IPS-NIHi11 (cell line): Measurements from ENCODE around the gene MAGI2.

Experiments
- DNase-seq: peaks from one replicate; pipeline ENCODE4 v3.0.0; 2012; ENCODE audit warnings: mixed read lengths, low spot score

MAGI2 gene

DNA sequence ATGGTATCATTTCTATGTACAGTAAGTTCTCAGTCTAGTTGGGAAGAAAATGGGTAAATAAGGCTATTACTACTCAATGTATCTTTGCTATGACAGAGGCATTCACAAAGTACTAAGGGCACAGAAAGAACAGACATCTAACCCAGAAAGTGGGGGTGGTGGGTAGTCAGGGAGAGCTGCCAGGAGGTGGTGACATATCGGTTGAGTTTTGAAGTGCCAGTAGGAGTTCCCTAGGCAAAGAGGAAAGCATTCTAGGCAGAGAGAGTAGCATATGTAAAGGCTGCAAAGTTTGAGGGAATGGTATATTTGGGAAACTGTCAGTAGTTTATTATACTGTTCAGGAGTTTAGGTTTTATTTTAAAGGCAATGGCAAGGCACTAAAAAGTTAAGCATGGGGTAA is 1372.1 kb downstream of the MAGI2 start:
- no peak for DNase-seq

DNA sequence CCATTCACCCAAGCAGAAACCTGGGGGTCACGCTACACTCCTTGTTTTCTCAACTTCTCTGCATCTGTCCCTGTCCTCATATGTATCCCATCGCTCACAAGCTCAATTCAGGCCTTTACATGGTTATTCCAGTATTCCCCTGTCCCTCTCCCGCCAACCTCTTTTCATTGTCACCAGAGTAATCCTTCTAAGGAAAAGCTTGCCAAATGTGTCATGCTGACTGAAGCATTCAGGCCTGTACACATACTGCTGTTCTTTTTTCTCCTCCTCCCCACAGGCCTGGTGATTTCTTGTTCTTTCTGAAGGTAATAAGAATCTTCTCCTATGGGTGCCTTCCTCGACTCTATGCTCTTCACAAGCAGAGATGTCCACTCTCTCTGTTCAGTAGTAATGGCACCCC is 1372.7 kb downstream of the MAGI2 start:
- no peak for DNase-seq

DNA sequence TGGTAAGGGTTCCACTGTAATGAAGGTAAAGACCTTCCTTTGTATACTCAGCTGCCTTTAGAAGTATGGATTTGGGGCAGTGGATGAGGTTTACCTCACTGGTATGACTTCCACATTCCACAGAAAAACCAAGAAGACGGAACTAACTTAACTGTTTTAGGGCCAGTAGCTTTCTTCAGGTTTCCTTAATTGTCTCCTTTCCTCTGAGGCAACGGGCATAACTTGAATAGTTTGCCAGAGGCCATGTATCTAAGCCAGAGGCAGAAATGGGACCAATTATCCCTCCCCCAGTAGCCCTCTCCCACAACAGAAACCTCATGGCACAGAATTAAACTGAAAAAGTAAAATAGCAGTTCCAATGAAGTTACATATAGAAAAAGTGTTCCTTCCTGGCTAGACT is 1373.2 kb downstream of the MAGI2 start:
- DNase-seq = no peak

DNA sequence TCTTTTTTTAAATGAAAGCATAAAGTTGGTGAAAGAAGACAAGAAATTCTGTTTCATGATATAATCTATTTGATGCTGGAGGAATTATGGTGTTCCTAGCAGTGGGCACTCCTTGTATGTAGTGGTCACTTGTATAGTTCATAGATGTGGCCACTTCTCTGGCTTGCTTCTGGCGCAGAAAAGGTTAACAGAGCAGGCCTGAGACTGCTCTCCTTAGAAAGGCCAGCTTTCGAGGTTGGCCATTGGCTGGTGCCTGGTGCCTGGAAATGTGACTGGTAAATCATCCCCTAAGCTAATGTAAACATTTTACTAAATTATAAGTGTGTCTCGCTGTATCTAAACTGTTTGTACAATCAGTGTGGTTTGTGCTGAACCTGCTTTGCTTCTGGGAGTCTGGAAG is 1378.8 kb downstream of the MAGI2 start:
- no peak for DNase-seq

DNA sequence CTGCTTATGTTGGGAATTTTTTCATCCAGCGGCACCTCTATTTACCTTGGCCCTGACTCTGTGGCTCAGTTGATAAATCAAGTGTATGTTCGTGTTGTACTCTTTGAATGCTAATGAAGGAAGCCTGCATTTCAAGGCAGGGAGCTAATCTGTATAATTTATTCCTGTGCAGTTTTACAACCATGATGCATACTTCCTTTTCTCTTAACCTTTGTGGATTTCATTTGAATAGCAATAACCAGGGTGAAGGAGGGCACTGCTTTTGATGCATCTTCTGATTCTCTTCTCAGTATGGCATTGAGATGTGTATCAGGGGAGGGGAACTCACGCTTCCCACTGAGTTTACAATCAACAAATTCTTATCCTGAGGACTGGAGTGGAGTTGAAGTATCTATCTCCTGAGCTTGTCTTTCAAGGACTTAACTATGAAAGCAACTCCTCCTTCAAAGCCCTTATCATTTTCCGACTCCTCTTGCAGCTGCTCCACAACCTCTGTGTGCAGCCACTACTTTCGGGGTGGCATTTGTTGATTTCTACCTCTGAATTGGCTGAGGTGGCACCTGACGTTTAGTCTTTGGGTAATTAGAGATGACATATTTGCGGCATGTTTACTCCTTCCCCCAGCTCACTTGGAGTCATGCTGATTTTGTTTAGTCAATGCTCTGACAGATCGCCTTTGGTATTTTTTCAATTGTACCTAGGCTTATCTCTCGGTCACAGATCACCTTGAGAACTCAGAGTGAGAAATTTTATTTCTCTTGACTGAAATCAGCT is 1379.7 kb downstream of the MAGI2 start:
- DNase-seq = no peak

DNA sequence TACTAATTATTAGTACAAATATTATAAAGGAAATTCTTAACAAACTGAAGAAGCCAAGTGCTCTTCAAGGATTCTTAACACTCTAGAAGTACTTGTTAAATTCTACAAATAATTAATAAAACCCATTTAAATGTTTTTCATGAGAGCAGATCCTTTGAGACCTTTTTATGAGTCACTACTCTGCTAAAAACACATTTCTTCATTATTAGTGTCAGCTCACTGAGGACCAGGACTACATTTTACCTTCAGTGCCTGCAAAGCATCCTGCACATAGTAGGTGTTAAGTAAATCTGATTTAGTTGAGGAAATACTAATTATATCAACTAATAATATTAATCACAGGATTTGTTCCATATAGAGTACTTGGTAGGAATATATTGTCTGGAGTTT is 1381.3 kb downstream of the MAGI2 start:
- DNase-seq = no peak

DNA sequence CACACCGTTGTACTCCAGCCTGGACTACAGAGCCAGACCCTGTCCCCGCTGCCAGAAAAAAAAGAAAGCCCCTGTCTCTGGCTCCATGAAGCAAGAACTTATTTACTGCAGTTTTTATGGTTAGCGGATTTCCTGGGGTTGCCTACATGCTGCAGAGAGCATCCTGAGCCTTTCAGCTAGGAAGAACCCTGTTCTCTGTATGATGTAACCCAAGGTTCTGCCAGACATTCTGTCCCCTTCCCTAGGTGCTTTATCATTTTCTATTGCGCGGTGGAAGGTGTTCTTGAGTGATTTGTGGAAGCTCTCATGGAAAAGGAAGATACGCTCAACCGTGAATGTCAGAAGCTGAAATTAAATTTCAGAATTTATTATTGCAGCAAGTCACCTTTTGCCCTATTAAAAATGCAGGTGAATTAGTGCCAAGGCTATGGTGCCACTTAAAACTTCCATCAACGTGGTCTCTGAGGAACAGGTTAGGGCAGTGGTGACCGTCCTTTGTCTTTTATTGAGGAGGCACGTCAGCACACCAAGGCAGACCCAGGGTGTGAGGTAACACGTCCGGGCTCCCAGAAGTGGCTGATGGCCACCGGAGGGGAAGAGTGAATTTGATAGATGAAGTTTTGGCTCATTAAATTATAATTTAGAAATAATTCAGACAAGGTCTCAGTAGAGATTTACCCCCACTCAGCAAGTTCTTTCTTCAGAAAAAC is 1381.8 kb downstream of the MAGI2 start:
- DNase-seq = no peak

DNA sequence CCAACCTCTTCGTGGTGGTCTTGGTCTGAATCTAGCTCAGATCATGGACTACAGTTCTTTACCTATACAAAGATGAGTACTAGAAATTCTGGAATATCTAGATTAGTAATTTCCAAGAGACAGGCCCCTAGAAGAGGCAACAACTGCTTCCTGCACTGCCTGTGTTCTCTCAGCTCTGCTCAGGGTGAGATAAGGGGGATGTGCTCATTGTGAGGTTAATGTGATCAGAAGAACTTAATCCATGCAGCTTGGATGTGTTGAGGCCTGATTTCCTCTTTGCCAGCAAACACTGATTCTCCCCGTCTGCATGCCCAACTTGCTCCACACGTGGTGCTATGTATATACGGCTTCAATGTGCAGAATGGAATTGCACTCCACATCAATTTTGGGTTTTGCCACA is 1386.9 kb downstream of the MAGI2 start:
- no peak for DNase-seq

DNA sequence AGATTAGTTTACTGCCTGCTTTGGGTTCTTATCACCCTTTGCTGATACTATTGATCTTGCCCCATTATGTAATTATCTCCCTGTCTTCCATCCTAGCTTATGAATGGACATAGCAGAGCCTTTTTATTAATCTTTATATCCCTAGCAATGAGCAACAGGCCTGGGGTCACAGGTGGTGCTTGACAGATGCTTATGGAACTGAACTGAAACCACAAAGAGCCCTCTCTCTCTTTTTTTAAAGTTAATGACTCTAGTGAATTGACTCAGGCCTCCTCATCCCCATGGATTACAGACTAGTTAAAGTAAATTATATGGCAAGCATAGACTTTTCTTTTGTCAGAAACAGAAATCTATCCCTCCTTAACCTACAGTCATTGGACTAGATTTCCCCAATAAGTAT is 1389.7 kb downstream of the MAGI2 start:
- no peak for DNase-seq

DNA sequence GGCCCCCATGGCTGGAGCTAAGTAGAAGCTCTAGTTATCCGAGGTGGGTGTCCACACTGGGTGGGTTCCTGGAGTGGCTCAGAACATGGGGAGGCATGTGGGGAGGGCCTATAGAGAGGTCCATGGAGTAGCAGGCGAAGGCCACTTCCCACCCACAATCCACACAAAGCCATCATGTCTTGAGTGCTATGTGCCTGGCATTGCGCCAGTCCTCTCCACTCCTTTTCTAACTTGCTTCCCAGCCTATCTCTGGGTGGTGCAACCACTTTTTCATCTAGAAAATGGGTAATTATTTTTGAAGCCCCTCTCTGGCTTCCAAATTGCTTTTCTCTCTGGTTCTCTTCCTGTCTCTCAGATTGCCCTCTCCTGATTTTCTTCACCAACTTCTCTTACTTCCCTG is 1391.3 kb downstream of the MAGI2 start:
- no peak for DNase-seq

DNA sequence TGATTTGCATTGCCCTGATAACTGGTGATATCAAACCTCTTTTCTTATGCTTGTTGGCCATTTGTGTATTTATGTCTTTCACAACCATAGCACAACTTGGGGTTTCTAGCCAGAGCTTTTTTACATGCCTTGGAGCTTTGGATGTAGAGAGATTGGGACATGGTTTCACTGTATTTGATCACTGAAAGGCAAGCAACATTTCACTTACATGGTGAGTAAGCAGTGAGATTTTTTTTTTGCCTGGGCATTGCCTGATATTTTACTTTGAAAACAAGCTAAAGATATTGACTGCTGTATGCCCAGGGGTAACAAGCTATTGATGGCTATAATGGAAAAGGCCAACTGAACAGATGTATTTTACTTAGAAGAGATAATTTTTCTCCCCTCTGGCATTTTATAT is 1395.9 kb downstream of the MAGI2 start:
- no peak for DNase-seq

DNA sequence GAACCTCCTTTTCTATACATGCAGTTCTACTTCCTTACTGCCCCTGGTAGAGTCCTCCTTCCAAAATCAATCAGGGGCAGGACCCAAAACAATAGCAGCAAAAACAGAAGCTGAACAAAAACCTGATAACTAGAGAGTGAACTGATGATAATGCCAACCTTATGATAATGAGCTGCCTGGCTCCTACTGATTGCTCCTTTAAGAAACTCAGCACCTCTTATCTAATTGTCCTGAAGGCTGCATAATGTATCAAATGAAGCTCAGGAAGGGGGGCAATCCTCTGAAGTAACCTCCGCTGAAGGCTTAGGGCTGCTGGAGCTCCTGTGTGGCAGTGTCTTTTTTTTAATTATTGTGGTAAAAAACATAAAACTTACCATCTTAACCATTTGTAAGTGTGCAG is 1397.9 kb downstream of the MAGI2 start:
- DNase-seq = no peak

DNA sequence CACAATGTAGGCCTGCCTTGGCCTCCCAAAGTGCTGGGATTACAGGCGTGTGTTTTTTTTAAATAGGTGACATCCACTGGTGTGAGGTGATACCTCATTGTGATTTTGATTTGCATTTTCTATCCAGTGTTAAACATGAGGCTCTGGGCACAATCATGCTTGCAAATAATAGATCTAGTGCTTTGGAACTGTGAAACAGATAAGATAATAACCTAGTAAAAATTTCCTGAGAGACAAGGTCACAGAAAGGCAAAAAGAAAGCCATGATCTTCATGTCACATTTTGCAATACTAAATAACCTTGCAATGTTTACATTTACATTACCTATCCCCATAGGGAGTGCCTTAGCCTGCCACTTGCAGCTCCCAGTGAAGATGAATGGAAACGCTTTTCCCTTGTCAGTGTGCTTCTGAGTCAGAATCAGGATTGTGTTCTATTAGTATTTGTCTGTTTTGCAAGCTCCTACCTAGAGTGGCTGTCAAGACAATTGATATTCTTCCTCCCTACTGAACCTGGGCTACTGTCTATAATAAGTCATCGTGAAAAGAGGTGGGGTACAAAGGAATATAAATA is 1398.4 kb downstream of the MAGI2 start:
- DNase-seq = no peak

DNA sequence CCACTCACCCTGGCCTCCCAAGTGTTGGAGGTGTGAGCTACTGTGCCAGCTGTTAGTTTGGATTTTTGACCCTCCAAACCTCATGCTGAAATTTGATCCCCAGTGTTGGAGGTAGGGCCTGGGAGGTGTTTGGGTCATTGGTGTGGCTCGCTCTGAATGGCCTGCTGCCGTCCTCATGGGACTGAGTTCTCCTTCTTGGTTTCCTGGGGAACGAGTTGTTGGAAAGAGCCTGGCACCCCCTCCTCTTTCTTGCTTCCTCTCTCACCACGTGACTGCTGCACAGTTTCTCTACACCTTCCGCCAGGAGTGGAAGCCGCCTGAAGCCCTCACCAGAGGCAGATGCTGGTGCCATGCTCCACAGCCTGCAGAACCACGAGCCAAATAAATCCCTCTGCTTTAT is 1401.4 kb downstream of the MAGI2 start:
- DNase-seq = peak; percentile 78

DNA sequence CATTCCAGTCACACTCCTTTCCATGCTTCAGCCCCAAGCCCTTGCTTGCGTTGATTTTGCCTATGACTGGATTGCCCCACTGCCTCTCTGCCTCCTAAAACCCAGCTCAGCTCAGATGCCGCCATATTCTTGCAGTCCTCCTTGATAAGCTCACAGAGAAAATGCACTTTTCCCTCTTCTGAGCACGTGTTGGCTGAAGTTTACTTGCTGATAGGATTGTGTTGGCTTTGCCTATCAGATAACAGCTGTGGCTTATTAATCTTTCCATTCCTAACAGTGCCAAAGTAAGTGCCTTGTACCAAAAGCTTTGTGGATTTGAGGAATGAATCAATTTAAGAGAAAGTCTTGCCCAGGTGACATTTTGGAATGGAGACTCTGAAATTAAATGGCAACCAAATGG is 1405.7 kb downstream of the MAGI2 start:
- DNase-seq = no peak

DNA sequence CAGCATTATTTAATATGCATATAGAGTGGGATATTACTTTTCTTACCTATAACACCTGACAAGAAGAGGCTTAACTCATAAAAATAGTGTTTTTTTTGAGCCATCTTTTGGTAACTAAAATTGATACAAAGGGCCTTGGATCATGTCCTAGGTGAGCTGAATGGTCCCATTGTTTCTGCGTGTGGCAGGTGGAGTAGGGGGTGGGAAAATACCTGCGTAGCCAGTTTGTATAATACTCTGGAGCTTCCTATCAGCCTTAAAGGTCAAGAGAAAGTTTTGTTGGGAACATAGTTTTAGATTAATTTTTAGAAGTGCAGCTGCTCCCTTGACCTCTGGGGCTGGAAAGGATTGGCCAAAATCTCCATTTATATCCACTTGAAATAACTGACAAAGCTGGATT is 1410.3 kb downstream of the MAGI2 start:
- no peak for DNase-seq

DNA sequence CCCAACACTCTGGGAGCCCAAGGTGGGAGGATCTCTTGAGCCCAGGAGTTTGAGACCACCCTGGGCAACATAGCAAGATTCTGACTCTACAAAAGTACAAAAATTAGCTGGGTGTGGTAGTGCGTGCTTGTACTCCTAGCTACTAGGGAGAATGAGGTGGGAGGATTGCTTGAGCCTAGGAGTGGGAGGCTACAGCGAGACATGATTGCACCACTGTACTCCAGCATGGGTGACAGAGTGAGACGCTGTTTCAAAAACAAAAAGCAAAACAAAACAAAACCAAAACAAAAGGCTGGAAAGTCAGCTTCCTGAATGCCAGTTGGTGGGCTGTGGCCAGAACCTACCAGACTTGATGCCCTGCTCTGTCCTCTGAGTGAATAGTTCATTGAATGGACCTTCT is 1412.0 kb downstream of the MAGI2 start:
- no peak for DNase-seq

DNA sequence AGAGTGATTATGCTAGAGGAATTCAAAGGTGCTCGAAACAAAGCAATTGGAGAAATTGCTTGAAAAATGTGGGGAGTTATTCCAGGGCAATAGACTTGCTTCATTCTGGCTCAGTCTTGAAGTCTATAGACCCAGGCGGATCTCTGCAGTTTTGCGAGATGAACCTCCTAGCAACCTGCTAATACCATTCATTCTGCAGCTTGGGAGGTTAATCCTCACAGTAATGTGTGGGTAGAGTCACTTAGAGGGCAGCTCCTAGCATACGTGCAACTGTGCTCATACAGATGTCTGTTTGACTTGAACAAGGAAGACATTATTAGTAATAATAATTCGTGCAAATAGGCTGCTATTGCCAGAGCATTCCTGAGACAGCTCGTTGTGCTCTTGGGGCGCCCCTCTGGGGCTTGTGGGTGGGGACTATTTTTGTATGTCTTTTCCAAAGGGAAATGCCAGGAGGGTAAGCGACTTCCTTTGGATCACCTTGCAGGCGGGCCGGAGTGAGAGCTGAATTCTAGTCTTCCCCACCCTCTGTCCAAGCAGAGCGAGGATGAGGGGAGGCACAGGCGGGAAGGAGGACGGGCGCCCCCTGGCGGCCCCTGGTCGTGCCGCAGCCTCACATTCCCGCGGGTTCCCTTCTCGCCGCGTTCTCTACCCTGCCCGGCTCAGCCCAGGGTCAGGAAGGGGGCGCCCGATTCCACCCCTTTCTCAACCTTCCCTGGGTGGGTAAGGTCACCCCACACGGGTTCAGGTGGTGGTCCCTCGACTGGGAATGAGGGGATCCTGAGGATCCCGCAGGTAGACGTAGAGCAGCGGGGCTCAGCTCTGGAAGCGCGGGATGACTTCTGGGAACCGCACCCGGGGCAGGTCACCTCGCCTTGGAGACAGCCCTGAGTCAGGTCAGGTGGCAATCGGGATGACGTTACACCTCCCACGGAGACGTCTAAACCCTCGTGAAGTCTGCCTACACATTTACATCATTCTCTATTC is 1413.4 kb downstream of the MAGI2 start:
- peak; percentile 70 for DNase-seq

DNA sequence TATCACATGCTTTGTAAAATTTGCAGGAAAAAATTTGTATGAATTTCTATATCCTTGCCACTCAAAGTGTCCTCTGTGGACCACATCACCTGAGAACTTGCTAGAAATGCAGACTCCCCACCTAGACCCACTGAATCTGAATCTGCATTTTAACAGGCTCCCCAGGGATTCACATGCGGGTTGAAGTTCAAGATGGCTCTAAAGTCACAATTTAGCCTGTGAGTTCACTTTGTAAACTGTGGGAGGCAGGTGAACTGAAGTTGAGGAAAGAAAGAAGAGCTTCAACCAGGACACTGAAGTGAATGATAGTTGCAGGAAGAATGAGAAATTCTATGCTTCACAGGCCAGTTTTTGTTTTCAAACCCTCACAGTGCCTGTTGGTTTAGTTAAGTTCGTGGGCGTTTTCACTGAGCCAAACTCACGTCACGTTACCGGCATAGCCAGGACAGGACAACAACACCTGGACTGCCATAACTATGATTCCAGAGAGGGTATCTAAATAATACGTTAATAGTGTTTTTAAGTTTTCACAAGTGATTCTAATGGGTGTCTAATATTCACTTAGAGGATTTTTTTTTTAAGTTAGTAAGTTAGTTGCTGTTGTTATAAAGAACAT is 1414.9 kb downstream of the MAGI2 start:
- DNase-seq = no peak

DNA sequence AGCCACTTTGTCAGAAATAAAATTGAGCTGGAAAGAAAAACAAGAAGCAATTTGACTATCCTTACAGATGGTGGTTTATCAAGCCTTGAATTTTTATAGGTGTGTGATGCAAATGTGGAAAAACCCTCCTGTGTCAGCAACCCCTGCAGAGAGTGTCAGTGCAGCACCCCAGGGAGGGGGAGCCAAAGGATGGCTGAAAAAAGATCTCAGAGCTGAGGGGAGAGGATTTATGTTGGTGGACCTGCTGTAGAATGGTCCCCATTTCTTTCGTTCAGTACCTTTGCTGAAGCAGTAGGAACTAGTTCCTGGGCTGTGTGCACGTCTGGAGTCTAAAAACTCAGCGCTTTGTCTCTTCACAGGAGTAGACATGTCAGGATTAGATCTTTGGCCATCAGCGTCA is 1415.9 kb downstream of the MAGI2 start:
- no peak for DNase-seq

DNA sequence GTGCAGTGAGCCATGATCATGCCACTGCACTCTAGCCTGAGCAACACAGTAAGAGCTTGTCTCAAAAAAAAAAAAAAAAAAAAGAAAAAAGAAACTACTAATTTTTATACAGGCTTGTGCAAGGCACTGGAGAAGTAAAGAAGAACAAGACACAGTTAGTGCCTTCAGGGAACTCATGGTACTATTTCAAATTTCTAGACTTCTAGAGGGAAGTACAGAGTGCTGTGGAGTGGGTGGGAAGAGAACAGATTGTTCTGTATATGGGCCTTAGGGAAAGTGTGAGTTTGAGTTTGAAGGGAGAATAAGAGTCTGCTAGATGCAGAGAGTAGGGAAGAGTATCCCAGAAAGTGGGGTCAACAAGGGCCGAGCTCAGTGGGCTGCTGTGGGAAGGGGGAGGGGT is 1420.1 kb downstream of the MAGI2 start:
- DNase-seq = no peak

DNA sequence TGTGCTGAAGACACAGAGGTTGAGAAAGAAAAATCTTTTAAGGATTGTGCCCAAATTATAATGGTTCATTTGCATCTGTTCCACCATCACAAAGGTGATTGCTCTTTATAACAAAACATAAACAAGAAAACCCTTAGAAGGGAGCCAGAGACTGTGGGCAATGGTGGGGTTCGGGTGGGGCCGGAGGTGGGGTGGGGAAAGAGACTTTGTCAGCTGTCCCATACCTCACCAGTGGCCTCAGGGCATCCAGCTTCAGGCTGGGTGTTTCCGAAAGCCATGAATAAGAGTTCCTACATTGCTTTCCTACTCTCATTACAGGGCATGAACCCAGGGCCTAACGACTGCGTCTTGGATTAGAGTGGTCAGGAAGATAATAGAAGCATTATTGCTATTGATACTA is 1427.0 kb downstream of the MAGI2 start:
- DNase-seq = no peak
